ENCODE data around the gene ATP2B3.

Gene ATP2B3

DNA sequence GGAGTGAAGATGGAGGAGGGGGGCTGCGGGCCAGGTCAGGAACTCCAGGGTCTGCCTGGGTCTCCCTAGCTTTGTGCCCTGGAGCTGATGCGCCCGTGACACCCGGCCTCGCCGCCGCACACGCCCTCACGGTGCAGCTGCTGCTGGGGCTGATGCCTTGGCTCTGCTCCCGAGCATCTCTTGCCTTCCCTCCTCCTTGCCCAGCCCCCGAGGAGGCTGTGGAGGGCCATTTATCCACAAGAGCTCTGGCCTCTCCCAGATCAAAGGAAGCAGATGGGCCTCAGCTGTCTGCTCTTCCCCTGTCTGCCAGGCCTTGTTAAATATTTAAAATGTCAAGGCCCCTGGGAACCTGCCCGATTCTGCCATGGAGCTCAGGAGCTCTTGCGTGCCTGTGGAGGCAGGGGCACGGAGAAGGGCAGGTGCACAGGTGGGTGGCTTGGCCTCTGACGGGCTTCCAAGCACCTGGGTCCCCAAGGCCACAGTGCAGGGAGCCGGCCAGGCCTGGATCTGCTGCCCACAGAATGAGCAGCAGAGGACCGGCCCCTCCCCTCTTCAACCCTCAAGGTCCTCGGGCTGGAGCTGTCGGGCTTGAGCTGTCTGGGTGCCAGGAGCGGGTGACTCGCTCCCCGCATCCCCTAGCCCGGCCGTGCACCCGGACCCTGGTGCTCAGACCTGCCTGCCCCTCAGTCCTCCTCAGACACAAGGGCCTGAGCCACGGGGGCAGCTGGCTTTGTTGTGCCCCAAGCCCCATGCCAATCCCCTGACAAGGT is 20.3 kb downstream of the ATP2B3 start:
- DNase-seq (ENCODE audit: low read depth), result no peak

DNA sequence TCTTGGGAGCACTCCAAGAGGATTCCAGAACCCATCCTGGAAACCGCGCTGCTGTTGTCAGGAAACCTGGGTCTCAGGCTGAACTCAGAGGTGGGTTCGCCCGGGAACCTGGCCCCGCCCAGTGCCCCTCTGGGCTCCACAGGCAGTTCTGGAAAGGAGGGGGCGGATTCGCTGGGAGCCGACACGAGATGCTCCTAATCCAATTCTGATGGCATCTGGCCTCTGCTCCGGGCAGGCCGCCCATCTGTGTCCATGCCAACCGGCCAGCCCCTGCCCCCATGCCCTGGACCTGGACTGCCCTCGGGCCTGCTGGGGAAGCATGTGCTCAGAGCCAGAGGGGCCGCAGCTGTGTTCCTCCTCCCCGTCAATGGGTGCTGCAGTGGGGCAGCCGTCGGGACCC is 21.0 kb downstream of the ATP2B3 start:
- DNase-seq (ENCODE audit: low read depth), result no peak

DNA sequence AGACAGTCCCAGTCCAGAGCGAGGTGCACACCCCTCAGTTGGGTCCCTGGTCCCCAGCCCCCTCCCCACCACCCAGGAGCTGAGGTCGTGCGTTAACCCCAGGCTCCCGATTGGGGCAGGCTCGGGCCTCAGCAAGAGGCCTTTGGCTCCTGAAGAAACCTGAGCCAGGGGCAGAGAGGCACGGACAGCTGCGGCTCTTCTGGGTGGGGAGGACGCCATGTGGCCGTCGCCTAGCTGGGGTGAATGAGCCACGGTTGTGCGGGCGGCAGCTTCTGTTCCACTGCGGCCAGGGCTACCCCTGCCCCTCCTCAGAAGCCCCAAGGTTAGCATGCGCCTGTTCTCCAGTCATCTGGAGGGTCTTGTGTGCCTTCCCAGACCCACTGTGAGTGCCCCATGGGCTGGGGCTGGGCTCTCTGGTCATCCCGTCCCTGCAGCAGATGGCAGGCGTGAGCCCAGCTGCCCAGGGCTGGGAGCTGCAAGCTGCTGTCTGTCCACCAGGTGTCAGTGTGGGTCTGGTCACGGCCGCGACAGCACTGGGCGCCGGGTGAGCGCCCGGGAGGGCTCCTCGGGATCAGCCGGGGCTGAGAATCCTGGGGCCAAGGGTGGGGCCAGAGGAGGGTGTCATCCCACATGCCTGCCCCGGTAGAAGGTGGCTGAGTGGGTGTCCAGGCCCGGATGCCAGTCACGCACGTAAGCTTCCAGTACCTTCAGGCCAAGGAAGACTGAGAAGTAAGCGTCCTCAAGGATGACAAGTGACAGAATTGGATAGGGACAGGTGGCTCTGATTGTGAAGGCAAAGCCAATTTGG is 21.9 kb downstream of the ATP2B3 start:
- peak; percentile 31 for DNase-seq (ENCODE audit: low read depth)

DNA sequence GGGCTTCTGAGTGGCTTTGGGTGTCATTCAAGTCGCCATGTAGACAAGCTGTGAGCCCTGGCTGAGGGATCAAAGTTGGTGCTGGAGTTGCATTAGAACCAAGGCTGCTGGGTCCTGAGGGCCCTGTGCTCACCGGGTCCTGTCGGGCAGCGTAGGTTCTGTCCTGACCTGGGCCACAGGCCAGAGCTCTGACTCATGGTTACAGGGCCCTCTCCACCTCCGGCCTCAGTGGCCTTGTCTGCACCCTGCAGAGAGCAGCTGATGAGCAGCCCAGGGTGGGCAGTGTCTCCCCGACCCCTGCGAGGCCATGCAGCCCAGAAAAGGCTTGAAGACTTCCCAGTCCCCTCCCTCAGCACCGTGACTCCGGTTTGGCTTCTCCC is 22.5 kb downstream of the ATP2B3 start:
- no peak for DNase-seq (ENCODE audit: low read depth)

DNA sequence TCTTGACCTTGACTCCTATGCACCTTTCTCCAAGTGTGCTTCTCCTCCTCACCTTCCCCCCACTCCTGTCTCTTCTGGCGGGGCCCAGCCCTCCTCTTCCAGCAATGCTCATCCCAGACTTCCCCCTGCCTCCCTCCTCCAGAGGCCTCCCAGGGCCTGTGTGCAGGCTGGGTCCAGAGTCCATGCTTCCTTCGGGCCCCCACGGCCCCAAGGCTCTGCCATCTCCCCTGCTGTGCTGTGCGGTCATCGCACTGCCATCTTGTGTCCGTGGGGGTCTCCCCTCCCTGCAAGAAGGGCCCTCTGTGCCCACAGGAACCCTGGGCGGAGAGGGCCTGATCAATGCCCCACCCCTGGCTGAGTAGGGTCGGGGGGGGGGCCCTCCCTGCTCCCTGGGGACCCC is 27.3 kb downstream of the ATP2B3 start:
- no peak for DNase-seq (ENCODE audit: low read depth)

DNA sequence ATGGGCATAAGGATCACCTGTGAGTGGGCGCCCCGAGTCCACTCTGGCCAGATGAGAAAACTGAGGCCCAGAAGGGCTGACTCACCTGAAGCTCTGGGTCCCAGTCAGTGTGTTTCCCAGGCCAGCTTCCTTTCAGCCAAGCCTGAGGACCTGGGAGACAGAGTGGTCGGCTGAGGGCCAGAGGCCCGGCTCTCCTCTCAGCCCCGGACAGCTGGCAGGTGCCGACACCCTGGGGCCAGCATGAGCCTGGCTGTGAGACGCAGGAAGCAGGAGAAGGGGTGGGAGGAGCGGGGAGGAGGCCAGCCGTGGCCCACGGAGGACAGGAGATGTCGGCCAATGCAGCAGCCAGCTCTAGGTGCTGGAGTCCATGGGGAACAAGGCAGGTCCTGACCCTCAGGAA is 28.9 kb downstream of the ATP2B3 start:
- no peak for DNase-seq (ENCODE audit: low read depth)

DNA sequence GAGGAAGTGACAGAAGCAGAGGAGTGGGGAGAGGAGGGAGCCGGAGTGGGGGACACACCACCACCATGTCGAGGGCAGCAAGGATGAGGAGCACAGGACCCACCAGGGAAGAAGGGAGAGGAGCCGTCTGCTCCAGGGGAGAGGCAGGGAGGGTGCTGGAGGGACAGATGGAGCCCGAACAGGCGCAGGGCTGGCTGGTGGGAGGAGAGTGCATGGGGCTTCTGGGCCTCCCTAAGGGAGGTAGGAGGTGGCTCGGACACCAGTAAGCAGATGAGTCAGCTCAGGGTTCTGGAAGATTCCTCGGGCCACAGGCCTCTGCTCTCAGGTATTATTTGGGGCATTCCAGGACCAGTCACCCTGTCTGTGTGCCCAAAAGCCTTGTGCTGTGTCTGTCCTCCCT is 29.8 kb downstream of the ATP2B3 start:
- no peak for DNase-seq (ENCODE audit: low read depth)

DNA sequence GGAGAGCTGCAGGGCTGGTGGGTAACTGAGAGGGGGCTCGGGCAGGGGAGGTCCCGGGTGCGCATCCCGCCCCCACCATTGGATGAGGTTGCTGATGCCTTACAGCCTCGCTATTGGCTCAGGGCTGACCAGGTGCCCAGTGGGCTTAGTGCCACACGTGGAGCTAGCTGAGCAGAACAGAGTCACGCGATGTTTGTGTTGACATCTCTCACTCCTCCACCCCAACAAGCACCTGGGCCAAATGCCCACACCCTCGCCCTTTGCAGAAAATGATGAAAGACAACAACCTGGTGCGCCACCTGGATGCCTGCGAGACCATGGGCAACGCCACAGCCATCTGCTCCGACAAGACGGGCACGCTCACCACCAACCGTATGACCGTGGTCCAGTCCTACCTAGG is 31.8 kb downstream of the ATP2B3 start:
- no peak for DNase-seq (ENCODE audit: low read depth)

DNA sequence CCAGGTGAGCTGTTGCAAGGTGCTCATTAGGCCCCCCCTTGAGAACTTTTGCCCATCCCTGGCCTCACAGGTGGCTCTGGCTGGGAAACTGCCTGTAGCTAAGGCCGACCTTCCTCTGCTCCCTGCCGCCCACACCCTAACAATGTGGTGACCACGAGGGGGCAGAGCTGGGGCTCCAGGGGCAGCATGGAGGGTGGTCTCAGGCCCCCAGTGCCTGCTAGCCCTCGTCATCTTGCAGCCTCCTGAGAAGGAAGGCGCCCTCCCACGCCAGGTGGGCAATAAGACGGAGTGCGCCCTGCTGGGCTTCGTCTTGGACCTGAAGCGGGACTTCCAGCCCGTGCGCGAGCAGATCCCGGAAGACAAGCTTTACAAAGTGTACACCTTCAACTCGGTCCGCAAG is 32.4 kb downstream of the ATP2B3 start:
- DNase-seq (ENCODE audit: low read depth), result no peak

DNA sequence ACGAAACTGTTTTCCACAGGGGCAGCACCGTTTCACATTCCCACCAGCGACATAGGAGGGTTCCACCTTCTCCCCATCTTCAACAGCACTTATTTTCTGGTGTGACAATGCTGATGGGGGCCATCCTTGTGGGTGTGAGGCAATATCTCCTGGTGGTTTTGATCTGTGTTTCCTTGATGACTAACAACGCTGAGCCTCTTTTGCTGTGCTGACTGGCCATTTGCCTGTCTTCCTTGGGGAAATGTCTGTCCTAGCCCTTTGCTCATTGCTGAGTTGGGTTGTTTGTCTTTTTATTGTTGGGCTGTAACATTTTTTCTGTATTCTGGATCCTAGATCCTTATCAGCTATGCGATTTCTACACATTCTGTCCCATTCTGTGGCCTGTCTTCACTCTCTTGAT is 33.7 kb downstream of the ATP2B3 start:
- peak; percentile 18 for DNase-seq (ENCODE audit: low read depth)

DNA sequence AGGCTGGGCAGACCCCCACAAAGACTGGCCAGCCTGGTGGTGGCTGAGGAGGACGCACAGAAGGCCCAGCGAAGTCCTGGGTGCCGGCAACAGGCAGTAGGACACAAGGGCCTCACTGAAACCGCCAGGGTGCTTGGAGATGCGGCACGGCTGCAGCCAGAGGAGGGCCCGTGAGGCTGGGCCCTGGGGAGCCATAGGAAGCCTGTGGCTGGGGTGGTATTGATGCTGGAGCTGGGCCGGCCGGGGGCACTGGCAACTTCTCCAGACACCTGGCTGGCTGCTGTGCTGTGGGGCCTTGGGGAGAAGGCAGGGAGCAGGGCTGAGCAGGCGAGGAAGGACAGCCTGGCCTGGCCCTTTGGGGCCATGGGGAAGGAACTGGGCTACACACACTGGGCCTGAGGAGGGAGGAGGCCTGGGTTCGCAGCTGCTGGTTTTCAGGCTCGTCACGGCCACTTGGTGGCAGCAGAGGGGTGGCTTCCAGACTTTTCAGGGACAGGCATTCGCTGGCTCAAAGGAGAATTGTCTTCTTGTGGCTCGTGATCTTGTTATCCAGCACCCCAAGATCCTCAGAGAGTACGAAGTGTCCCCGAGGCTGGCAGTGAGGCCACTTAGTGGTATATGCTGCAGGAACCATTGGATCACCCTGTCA is 37.2 kb downstream of the ATP2B3 start:
- DNase-seq (ENCODE audit: low read depth), result peak; percentile 11

DNA sequence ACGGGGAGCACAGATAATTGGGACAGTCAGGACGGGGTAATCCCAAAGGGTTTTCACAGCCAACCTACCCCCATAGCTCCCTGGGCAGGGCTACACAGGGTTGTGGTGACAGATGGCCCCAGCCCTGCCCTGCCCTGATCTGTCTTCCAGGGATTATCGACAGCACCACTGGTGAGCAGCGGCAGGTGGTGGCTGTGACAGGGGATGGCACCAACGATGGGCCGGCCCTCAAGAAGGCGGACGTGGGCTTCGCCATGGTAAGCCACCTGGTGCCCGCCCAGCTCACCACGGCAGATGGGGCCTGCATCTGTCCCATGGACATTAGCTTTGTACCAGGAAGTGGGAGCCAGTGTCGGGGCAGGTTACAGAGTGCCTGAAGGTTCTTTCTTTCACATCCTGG is 39.3 kb downstream of the ATP2B3 start:
- no peak for DNase-seq (ENCODE audit: low read depth)

DNA sequence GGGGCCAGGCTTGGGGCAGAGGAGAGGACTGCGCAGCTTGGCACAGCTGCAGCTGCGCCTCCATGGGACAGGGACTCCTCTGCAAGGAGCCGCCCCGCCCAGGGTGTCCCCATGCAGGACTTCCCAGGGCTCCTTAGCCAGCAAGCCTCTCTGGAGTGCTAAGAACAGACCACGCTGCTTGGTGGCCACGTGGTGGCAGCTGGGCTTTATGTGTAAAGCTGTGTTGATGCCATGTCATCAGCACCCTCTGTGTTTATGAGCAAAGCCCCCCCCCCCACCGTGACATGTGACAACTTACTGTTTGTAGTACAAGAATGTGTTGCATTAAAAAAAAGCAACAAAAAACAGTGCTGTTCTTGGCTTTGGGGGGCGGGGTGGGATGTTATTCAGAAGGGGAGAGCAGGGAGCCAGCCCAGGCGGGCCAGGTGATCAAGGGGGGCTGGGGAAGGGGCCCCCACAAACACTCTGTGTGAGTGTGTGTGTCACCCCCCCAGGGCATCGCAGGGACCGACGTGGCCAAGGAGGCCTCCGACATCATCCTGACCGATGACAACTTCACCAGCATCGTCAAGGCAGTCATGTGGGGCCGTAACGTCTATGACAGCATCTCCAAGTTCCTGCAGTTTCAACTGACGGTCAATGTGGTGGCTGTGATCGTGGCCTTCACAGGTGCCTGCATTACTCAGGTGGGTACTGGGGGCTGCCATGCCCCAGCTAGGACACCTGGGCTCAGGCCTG is 40.3 kb downstream of the ATP2B3 start:
- DNase-seq (ENCODE audit: low read depth), result no peak

DNA sequence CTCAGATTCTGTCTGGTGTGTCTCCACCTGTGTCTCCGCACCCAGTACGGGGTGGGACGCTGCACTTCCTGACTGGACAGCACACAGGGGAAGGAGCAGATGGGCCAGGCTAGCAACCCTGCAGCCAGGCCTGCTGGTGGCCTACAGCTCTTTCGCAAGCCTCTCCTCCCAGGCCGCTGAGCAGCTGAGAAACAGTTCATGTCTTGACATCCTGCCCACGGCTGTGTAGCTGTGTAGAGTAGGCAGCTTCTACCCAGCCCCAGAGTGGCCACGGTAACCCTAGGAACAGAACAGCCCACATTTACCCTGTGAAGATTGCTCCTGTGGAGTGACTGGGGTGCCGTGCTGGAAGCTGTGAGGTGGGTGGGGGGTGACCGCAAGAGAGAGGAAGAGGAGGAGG is 42.6 kb downstream of the ATP2B3 start:
- DNase-seq (ENCODE audit: low read depth), result no peak

DNA sequence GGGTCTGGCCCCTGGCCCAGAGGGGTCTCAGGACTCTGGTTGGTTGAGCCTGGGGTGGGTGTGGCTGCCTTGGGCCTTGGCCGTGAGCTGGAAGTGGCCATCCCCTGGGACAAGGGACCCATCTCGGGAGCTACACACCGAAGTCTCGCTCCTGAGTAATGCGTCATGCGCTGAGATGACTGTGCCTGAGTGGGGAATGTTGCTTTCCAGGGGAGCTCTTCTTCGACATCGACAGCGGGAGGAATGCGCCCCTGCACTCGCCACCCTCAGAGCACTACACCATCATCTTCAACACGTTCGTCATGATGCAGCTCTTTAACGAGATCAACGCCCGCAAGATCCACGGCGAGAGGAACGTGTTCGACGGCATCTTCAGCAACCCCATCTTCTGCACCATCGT is 43.0 kb downstream of the ATP2B3 start:
- no peak for DNase-seq (ENCODE audit: low read depth)

DNA sequence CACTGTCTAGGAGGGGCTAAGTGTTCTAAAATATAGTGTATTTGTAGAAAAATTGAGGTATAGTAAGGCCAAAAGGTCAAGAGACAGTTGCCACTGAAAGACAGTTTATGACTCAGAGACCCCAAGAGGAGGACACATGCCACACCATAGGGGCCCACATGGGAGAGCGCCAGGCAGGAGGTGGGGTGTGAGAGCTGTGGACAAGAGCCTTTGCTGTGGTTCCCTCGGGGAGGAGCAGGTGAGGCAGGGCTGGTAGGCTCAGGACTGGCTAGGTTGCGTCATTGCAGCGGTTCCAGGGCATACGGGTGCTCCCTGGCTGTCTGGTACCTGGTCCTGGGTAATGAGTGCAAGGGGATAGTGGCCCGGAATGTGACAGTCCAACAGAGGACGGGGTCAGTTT is 43.9 kb downstream of the ATP2B3 start:
- DNase-seq (ENCODE audit: low read depth), result no peak

DNA sequence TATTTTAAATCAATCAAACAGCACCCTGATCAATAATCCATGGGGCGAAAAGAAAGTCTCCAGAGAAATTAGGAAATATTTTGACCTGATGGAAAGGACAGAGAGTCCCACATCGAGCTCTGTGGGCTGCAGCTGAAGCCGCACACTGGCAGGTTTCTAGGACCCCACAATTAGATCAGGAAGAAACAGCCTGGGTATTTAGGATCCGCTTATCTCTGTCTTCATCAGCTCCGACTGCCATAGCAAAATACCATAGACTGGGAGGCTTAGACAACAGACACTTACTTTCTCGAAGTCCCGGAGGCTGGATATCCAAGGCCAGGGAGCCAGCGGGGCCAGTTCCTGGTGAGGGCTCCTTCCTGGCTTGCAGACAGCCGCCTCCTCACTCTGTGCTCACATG is 45.1 kb downstream of the ATP2B3 start:
- no peak for DNase-seq (ENCODE audit: low read depth)

DNA sequence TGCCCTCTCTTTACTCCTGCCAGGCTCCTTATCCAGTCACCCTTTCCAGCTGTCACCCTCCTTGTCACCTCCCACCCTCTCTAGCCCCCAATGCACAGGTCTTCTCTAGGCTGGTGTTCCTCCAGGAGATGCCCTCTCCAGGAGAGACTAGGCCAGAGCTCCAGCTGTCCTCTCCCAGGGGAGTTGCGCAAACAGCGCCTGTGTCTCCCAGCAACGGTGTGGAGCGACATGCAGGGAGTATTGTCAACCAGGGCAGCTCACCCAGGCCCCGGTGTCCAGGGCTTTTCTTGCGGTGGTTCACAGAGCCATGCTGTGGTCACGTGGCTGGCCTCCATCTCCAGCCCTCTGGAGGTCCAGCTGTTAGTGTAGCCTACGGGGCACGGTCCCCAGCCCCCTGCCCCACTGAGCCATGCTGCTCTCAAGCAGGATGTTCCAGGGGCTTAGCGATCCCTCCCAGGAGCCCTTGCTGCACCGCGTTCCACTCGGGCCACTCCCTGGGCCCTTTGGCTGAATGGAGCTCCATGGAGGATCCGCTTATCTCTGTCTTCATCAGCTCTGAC is 46.7 kb downstream of the ATP2B3 start:
- no peak for DNase-seq (ENCODE audit: low read depth)

DNA sequence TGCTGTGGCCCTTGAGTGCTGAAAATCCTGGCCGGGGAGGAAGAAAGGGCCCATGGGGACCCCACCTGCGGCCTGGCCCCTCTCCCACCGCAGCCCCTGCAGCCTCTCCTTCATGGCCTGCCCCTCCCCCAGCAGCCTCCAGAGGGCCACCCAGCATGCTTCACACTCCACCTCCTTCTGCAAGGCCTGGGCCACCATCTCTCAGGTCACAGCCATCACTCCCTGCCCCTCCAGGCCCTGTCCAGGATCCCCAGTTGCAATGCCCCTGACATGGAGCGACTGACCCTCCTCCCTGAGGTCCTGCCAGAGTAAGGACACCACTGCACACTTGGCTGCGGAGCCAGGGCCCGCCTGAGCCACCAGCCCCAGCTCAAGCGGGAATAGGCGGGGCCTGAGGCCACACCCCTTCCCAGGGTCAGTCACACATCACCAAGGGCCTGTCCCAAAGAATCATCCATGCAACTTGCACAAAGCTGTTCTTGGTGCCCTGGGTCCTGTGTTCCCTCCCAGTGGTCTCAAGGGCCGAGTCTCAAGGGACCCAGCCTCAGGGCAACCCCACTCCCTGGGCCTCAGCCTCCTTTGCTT is 48.6 kb downstream of the ATP2B3 start:
- no peak for DNase-seq (ENCODE audit: low read depth)

DNA sequence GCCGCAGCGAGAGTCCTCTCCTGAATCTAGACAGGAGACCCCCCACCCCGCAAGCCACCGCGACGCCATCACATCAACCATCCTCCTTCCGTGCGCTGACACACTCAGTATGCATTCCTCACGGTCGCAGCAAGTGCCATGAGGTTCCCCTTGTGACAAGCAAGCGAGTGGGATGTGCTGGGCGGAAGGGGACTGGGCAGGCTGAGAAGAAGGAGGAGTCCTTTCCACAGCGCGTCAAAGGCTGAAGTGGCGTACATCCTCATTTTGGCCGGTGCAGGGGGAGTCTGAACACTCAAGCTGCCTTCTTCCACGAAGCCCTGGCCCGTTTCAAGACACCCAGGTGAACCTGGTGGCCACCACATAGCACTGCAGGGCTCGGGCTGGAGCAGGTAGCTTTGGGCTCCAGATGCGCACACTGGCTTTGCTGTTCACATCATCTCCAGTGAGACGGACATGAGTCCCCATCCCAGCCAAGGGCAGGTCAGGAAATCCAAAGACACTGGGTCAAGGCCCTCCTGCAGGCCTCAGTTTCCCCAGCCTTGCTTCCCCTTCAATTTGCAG is 51.1 kb downstream of the ATP2B3 start:
- DNase-seq (ENCODE audit: low read depth), result no peak

DNA sequence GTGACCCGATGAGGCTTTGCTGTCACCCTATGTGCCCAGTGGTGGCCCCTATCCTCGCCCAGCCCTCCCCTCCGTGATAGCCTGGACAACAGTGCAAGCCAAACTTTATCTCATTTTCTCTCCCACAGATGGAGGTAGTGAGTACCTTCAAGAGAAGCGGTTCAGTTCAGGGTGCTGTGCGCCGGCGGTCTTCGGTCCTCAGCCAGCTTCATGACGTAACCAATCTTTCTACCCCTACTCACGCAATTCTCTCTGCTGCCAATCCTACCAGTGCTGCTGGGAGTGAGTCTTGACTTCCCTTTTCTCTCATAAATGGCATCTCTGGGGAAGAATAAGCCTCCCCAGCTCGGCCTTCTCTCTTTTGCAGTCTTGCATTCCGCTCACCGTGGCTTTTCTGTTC is 52.0 kb downstream of the ATP2B3 start:
- DNase-seq (ENCODE audit: low read depth), result no peak

DNA sequence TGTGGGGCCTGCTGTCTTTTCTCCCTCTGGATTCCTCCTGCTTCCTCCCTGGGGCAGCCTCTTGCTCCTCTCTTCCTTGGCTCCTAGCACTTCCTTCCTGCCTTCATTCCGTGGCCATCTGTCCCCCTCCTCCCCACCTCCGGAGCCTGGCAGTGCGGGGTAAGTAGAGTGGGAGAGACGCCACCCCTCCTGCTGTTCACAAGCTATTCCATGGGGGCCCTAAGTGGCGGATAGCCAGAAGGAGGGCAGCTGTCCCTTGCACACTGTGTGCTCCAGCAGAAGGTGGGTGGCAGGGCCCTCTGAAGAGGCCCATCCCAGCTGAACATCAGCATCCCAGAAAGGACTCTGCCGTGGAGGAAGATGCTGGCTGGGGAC is 54.1 kb downstream of the ATP2B3 start:
- no peak for DNase-seq (ENCODE audit: low read depth)

All from GM04504 (cell line).